B cell (primary cell): ENCODE results near the gene MYO1G. TPM values are rescaled to one million over a fixed set of nuclear protein-coding genes. Genes with fewer than 3 reads are reported as not detected.
A peak's percentile ranks its signal among the peaks of the same experiment; 100 is the strongest.

Experiments used
- ATAC-seq: fragments of 200-7000 bp; cut with Tn5 transposase; one replicate; pipeline ENCODE4 v1.10.0; 2021; ENCODE audit warnings: low read depth, mild to moderate bottlenecking, moderate number of reproducible peaks, moderate library complexity
- CTCF ChIA-PET: fragments of 350-600 bp; sonication (Branson Sonifier 250); formaldehyde crosslinking; loops from one replicate; lab custom pipeline; 2021; ENCODE audit warnings: antibody characterized with exemption, inconsistent platforms; lab: Charles Lee
- POLR2A ChIA-PET: fragments of 350-600 bp; sonication (Branson Sonifier 250); formaldehyde crosslinking; loops from one replicate; lab custom pipeline; 2021; ENCODE audit warnings: antibody characterized with exemption; lab: Charles Lee
- DNase-seq: peaks from one replicate; pipeline ENCODE4 v3.0.0; 2013
- H2AFZ ChIP-seq: 2 replicates; pipeline ENCODE4 v1.6.1; 2012; ENCODE audit warnings: mild to moderate bottlenecking, low read depth, low read length; ENCODE audit not compliant: insufficient read depth, poor library complexity, severe bottlenecking
- H3K27ac ChIP-seq, 2 donors: 1 replicate in 1 of 2; 2 replicates in 1 of 2; pipeline ENCODE4 v1.5.1; 2012 to 2013; ENCODE audit warnings: low read length in 2 of 2, mild to moderate bottlenecking in 2 of 2, moderate library complexity in 1 of 2
- H3K27me3 ChIP-seq, 4 experiments: fragments of 200-600 bp in 1 of 4; sonication (generic) in 1 of 4; replicated peaks in 1 of 4; 1 replicate in 2 of 4; 2 replicates in 2 of 4; pipeline versions ENCODE4 v1.6.1 to v1.7.0; 2013 to 2016; ENCODE audit warnings: low read length in 3 of 4, mild to moderate bottlenecking in 2 of 4, mixed read lengths in 1 of 4, moderate library complexity in 1 of 4; ENCODE audit not compliant: insufficient read depth in 4 of 4, control insufficient read depth in 3 of 4; ENCODE audit errors: control extremely low read depth in 1 of 4
- H3K36me3 ChIP-seq, 2 experiments: replicated peaks in 1 of 2; 1 replicate in 1 of 2; 2 replicates in 1 of 2; pipeline versions ENCODE4 v1.6.1 to v1.7.1; 2013; ENCODE audit warnings: low read length in 1 of 2; ENCODE audit not compliant: insufficient read depth in 2 of 2, control insufficient read depth in 1 of 2; ENCODE audit errors: control extremely low read depth in 1 of 2, extremely low read depth in 1 of 2
- H3K4me1 ChIP-seq, 2 donors: fragments of 200-600 bp in 1 of 2; sonication (generic) in 1 of 2; 1 replicate in 1 of 2; 2 replicates in 1 of 2; pipeline versions ENCODE4 v1.5.1 to v1.6.1; 2013 to 2017; ENCODE audit warnings: low read length in 2 of 2; ENCODE audit not compliant: control insufficient read depth in 2 of 2, insufficient read depth in 2 of 2
- H3K4me2 ChIP-seq: replicated peaks from 2 replicates; pipeline ENCODE3; 2012; ENCODE audit warnings: mild to moderate bottlenecking, low read depth, low read length; ENCODE audit not compliant: poor library complexity, severe bottlenecking
- H3K4me3 ChIP-seq, 5 experiments: fragments of 200-600 bp in 1 of 5; sonication (generic) in 1 of 5; 1 replicate in 3 of 5; 2 replicates in 2 of 5; pipeline versions ENCODE4 v1.5.1 to v1.7.0; 2011 to 2016; ENCODE audit warnings: low read length in 4 of 5, mild to moderate bottlenecking in 4 of 5, low read depth in 2 of 5, control low read depth in 1 of 5, moderate library complexity in 1 of 5; ENCODE audit not compliant: insufficient read depth in 1 of 5; ENCODE audit errors: control extremely low read depth in 1 of 5, extremely low read depth in 1 of 5
- H3K79me2 ChIP-seq: fragments of 200-600 bp; sonication (generic); one replicate; pipeline ENCODE4 v1.6.0; 2016; ENCODE audit warnings: low read length; ENCODE audit not compliant: control insufficient read depth, insufficient read depth
- H3K9ac ChIP-seq: fragments of 200-600 bp; sonication (generic); 2 replicates; pipeline ENCODE4 v1.6.1; 2017; ENCODE audit warnings: mild to moderate bottlenecking, low read length, moderate library complexity
- H3K9me3 ChIP-seq, 3 donors: one replicate each; pipeline versions ENCODE4 v1.6.1 to v1.7.1; 2013; ENCODE audit warnings: low read length in 2 of 3; ENCODE audit not compliant: control insufficient read depth in 2 of 3, insufficient read depth in 1 of 3; ENCODE audit errors: control extremely low read depth in 1 of 3
- H4K20me1 ChIP-seq: 2 replicates; pipeline ENCODE4 v1.6.0; 2012; ENCODE audit warnings: mild to moderate bottlenecking, low read length; ENCODE audit not compliant: insufficient read depth, control insufficient read depth, poor library complexity, severe bottlenecking
- H3K27ac Mint-ChIP-seq: one replicate; pipeline ENCODE4 v1.8.0; 2021; ENCODE audit warnings: mixed read lengths
- H3K27me3 Mint-ChIP-seq: one replicate; pipeline ENCODE4 v1.8.0; 2021; ENCODE audit warnings: mixed read lengths
- H3K4me1 Mint-ChIP-seq: one replicate; pipeline ENCODE4 v1.8.0; 2021; ENCODE audit warnings: mixed read lengths
- H3K4me3 Mint-ChIP-seq: one replicate; pipeline ENCODE4 v1.8.0; 2021; ENCODE audit warnings: mixed read lengths
- H3K9me3 Mint-ChIP-seq: one replicate; pipeline ENCODE4 v1.8.0; 2022; ENCODE audit warnings: mixed read lengths; ENCODE audit not compliant: insufficient read depth
- EZH2 ChIP-seq: IDR thresholded peaks from 2 replicates; pipeline ENCODE4 v1.6.1; 2012; ENCODE audit warnings: borderline replicate concordance, low read depth, mild to moderate bottlenecking, moderate library complexity, low read length; ENCODE audit not compliant: insufficient read depth, poor library complexity, severe bottlenecking
- WGBS: methylation state at CpG from one replicate; pipeline ENCODE4 v1.1.5; 2013; ENCODE audit warnings: missing lambda C conversion rate; ENCODE audit not compliant: insufficient coverage; 5-methylcytosine and 5-hydroxymethylcytosine counted together
- intact Hi-C: fragments of 100-400 bp; cut with micrococcal nuclease; formaldehyde crosslinking; loops from one replicate; pipeline ENCODE4 v1.10.0; 2022
- polyA plus RNA-seq: library from polyadenylated mRNA; depleted of rRNA; stranded (reverse); fragments of >200 nt; gene quantifications from 2 replicates; pipeline ENCODE4 v1.2.3, GENCODE V29; 2012
- total RNA-seq, 2 donors: library from RNA; stranded (reverse); fragments of 120-200 nt in 1 of 2; gene quantifications; 1 replicate in 1 of 2; 2 replicates in 1 of 2; pipeline versions ENCODE4 v1.2.3 to v1.2.4, GENCODE V29; 2013 to 2022
- TF ChIP-seq, protein P1 (sequence below): fragments of 200-600 bp; IDR thresholded peaks from one replicate; pipeline ENCODE4 v1.8.0; 2022; ENCODE audit warnings: antibody characterized with exemption, mild to moderate bottlenecking

Gene MYO1G
- total and polyA plus RNA-seq, 2 donors (not counting 1 experiment from before 2014, with no cell fraction given) = 104 to 239 TPM

DNA sequence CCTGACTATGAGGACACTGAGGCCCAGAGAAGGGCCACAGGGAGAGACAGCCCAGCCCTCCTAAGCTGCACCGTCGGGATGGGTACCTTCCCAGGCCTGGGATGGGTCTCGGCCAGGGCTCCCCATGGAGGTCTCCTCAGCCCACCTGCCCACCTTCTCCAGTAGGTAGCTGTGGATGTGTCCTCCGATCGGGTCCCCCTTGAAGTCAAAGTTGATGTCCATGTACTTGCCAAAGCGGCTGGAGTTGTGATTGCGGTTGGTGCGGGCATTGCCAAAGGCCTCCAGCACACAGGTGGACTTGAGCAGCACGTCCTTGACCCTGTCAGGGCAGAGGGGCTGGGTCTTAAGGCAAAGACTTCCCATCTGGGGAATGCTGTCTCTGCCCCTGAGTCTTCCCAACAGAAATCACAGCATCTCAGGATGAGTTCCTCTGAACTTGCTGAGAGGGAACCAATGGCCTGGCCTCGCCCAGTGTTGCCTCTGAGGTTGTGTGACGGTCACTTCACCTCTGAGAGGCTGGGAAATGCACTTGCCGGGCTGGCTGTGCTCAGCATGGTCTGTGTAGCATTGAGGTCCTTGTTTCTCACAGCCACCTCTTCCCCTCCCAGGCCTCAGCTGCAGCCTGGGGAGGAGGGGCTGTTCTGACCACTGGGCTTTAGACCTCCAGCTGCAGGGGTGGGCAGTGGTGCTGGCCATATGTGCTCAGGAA lies 3.3 kb downstream of the MYO1G start:
- CTCF ChIA-PET = interaction anchor here (7.5 kb wide), 1 partner anchor 160 kb away, joined by 125 read pairs; no protein-coding TSS in a partner anchor
- Histone ChIP-seq H3K4me2 (no peak overlapping the region), H3K4me3 (no peak overlapping the region), H3K9ac (no peak overlapping the region), H3K79me2 (peaks cover 58% of the 10 kb centered on the region), H2AFZ (no peak overlapping the region), H3K36me3 (peaks cover 0 to 68% of the 10 kb centered on the region in 2 experiments), H3K27ac (peak overlapping the region in 1 of 2 donors; percentile 93), H3K9me3 (no peaks in the 10 kb centered on the region), H3K4me1 (peaks cover 28 to 56% of the 10 kb centered on the region in 2 donors), H4K20me1 (peaks cover 63% of the 10 kb centered on the region), H3K27me3 (no peaks in the 10 kb centered on the region)
- H3K27me3 Mint-ChIP-seq = no peaks in the 10 kb centered on the region
- POLR2A ChIA-PET = interaction anchor here (1.3 to 1.4 kb wide), 2 partner anchors 24 to 25 kb away, joined by 3 to 6 read pairs; no protein-coding TSS in a partner anchor
- H3K4me1 Mint-ChIP-seq = peaks cover 55% of the 10 kb centered on the region
- intact Hi-C loops = no loop called here
- no peaks in the 10 kb centered on the region for H3K9me3 Mint-ChIP-seq
- ATAC-seq (no peak), DNase-seq (no peak)
- peak overlapping the region; percentile 50 for H3K27ac Mint-ChIP-seq
- no peak for TF ChIP-seq EZH2
- H3K4me3 Mint-ChIP-seq = peak overlapping the region; percentile 19
- 95% methylated on average over 11 of the region's 12 CpGs for WGBS

DNA sequence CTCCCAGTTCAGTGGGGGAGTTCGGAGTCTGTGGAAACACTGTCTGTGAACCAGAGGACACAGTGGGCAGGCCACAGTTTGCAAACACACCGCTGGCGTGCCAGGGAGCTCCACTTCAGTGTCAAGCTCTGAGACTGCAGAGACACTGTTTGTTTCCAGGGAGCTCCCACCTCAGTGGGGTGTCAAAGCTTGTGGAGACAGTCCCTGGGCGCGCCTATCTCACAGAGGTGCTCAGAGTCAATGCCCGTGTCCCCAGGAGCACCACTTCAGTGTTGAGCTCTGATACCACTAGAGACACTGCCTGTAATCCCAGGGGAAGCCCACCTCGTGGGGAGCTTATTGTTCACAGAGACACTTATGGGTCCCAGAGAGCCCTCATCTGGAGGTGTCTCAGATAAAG lies 4.3 kb downstream of the MYO1G start:
- Mint-ChIP-seq H3K9me3 (no peaks in the 10 kb centered on the region), H3K27ac (peak overlapping the region; percentile 80), H3K4me3 (no peak overlapping the region), H3K4me1 (peaks cover 45% of the 10 kb centered on the region), H3K27me3 (no peaks in the 10 kb centered on the region)
- H3K27ac ChIP-seq = peak overlapping the region in 1 of 2 donors; percentile 93
- ChIA-PET POLR2A (interaction anchor here (0.6 to 1.3 kb wide), 3 partner anchors 25 to 103 kb away, joined by 3 read pairs; no protein-coding TSS in a partner anchor), CTCF (interaction anchor here (0.9 to 7.5 kb wide), 10 partner anchors 10 to 161 kb away, joined by 3 to 125 read pairs (median 6); partner anchors contain the start of gene CCM2)
- peaks cover 58% of the 10 kb centered on the region for H3K79me2 ChIP-seq
- 84% methylated on average over 7 of the region's 7 CpGs for WGBS
- ATAC-seq = no peak
- no peak overlapping the region for H3K9ac ChIP-seq
- H3K36me3 ChIP-seq = peaks cover 0 to 77% of the 10 kb centered on the region in 2 experiments
- no peak overlapping the region for H2AFZ ChIP-seq
- no peak overlapping the region for H3K4me2 ChIP-seq
- no peaks in the 10 kb centered on the region for H3K27me3 ChIP-seq
- H3K9me3 ChIP-seq = no peaks in the 10 kb centered on the region
- peaks cover 73% of the 10 kb centered on the region for H4K20me1 ChIP-seq
- H3K4me1 ChIP-seq = peaks cover 19 to 46% of the 10 kb centered on the region in 2 donors
- H3K4me3 ChIP-seq = no peak overlapping the region
- intact Hi-C loops = no loop called here
- no peak for DNase-seq
- TF ChIP-seq, protein P1, sequence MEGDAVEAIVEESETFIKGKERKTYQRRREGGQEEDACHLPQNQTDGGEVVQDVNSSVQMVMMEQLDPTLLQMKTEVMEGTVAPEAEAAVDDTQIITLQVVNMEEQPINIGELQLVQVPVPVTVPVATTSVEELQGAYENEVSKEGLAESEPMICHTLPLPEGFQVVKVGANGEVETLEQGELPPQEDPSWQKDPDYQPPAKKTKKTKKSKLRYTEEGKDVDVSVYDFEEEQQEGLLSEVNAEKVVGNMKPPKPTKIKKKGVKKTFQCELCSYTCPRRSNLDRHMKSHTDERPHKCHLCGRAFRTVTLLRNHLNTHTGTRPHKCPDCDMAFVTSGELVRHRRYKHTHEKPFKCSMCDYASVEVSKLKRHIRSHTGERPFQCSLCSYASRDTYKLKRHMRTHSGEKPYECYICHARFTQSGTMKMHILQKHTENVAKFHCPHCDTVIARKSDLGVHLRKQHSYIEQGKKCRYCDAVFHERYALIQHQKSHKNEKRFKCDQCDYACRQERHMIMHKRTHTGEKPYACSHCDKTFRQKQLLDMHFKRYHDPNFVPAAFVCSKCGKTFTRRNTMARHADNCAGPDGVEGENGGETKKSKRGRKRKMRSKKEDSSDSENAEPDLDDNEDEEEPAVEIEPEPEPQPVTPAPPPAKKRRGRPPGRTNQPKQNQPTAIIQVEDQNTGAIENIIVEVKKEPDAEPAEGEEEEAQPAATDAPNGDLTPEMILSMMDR = no peak
- no peak for TF ChIP-seq EZH2
